T-helper 2 cell treated with Interferon-gamma antibody and Interleukin-4, amounts not matched to agents 100 ng/mL and 5 ng/mL, for 36 hours (primary cell): ENCODE measurements around the gene SGPL1. TPM values are rescaled to one million over a fixed set of nuclear protein-coding genes. Genes with fewer than 3 reads are reported as not detected.

Source experiments
- intact Hi-C: fragments of 100-400 bp; cut with micrococcal nuclease; formaldehyde crosslinking; loops from one replicate; pipeline ENCODE4 v1.15.1; 2023
- total RNA-seq: library from RNA; stranded (reverse); gene quantifications from 2 replicates; pipeline ENCODE4 v1.2.3, GENCODE V29; 2022

Gene SGPL1
- total RNA-seq, 1 donor from 2014 or later: 27.2 TPM

- intact Hi-C loops: no loop called here
Measured at GRCh38 chr10:70874061-70874460, 58.3 kb downstream of the SGPL1 start.

DNA sequence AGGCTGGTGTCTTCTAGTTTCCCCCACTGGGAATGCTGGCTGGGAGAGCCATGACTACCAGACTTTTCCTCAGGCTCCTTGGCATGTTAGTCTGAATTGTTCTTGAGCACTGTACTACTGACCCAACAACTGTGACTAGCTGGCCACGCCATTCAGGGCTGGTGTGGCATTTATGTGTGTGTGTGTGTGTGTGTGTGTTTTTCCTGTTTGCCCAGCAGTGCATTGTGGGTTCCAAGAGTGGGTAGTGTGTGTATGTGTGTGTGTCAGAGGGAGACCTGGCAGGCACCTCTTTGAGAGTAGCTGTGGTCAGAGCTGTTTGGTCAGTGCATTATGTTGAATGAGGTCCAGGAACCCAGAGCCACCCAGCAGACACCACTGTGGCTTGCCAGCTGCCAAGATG lies 63.5 kb downstream of the SGPL1 start:
- intact Hi-C loops: no loop called here

DNA sequence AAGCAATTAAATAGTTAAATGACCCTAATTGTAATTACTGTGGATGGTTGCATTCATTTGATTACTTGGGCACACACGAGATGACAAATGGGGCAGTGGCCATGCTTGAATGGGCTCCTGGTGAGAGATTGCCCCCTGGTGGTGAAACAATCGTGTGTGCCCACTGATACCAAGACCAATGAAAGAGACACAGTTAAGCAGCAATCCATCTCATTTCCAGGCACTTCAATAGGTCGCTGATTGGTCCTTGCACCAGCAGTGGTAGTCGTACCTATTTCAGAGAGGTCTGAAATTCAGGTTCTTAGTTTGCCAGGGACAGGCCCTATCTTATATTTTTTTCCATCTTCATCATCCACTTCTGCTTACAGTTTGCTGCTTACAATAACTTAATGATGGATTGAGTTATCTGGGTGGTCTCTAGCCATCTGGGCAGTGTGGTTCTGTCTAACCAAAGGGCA lies 64.4 kb downstream of the SGPL1 start:
- intact Hi-C loops: loop anchor here (1.0 to 10.0 kb wide), 3 partner anchors 65 to 405 kb away; partner anchors contain the start of genes PALD1 and SGPL1

GRCh38 chr10:70884741-70885140 lies 69.0 kb downstream of the SGPL1 start:
- intact Hi-C loops: loop anchor here (10.0 kb wide), 1 partner anchor 410 kb away; the partner anchor contains the start of gene PALD1

GRCh38 chr10:70885481-70885880 lies 69.7 kb downstream of the SGPL1 start:
- intact Hi-C loops: loop anchor here (10.0 kb wide), 1 partner anchor 411 kb away; the partner anchor contains the start of gene PALD1

DNA sequence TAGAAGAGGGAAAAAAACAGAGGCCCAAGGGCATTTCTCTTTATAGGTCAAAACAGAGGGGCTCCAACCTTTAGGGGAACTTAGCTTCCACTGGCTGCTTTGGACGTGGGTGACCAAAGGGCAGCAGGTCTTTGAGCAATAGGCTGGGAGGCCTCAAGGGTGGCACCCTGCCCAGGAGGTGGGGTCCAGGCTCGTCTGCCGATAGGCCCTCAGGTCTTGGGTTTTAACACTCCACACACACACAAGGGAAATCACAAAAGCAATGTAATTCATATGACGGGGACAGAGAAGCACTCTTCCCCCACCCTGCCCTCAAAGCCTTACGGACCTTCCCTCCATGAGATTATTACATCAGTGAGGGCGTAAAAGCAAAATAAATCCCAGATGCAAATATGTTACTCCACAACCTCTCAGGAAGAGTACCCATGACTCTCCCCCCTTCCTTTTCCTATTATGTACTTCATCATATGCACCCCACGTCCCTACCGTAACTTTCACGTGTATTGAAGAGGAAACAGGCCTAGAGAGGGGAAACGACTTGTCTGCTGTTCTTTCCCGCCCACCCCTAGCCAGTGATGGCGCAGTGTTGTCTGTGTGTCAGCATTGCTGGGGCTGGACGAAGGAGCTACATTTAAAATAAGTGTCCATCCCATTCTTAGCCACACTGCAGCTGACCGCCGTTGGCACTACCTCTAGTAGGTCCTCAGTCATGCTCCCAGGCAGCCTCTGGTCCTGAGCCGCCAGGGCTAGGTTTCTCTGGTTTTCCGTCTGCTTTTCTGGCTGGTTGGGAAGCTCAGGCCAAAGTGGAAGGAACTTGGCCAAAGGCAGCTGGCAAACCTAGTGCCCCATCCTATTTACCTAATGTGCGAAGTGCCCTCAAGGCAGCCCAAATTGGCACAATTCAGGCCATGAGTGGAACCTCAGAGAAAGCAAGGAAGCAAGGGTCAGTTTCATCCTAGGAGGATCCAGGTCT lies 70.5 kb downstream of the SGPL1 start:
- intact Hi-C loops: loop anchor here (10.0 kb wide), 1 partner anchor 411 kb away; the partner anchor contains the start of gene PALD1

DNA sequence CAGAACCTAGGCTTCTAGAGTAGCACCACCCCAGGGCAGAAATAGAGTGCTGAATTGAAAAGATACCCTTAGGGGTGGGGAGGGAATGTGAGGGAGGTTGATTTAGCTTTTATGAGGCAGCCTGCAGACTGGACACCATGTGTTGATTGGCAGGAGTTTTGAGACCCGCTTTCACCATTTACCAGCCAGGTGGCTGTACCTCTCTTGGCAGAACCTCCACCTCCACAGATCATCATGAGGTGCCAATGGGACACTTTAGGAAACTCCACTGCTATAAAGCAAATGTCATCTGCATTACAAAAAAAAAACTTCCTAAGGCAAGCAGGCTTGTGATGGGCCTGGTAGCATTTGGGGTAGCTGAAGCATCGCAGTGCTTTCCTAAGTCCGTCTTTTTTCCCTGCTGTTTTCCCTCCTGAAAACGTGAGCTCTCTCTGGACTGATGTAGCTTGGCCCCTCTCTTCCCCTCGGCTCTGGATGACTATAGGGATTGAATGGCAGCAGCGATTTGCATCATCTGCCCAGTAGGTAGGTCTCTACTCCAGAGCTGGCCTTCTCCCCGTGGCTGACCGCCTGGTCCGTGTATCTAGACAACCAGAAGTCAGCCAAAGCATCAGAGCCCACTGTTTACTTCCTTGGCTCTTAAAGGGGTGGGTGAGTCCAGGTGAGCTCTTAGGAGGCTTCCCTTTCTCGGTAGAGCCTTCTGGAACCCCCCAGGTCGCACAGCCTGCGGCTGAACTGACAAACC lies 71.3 kb downstream of the SGPL1 start:
- intact Hi-C loops: loop anchor here (10.0 kb wide), 1 partner anchor 412 kb away; the partner anchor contains the start of gene PALD1

- intact Hi-C loops: loop anchor here (10.0 kb wide), 1 partner anchor 413 kb away; the partner anchor contains the start of gene PALD1
Measured at GRCh38 chr10:70887804-70888800, 72.4 kb downstream of the SGPL1 start, which contains the start of gene PCBD1. PCBD1 (minus strand) TSS chr10:70888565; CDS start chr10:70888533, 32 bp downstream.

DNA sequence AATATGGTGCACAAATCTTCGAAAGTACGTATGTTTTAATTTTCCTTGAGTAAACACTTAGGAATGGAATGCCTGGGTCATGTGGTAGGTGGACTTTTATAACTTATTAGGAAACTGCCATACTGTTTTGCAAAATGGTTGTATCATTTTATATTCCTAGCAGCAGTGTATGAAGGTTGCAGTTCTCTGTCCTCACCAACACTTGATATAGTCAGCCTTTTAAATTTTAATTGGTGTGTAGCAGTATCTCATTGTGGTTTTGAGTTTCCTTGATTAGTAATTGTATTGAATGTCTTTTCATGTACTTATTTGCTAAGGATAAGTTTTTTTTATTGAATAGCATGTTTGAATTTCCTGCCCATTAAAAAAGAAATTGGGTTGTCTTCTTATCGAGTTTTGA lies 73.5 kb downstream of the SGPL1 start:
- intact Hi-C loops: loop anchor here (10.0 kb wide), 1 partner anchor 414 kb away; the partner anchor contains the start of gene PALD1

DNA sequence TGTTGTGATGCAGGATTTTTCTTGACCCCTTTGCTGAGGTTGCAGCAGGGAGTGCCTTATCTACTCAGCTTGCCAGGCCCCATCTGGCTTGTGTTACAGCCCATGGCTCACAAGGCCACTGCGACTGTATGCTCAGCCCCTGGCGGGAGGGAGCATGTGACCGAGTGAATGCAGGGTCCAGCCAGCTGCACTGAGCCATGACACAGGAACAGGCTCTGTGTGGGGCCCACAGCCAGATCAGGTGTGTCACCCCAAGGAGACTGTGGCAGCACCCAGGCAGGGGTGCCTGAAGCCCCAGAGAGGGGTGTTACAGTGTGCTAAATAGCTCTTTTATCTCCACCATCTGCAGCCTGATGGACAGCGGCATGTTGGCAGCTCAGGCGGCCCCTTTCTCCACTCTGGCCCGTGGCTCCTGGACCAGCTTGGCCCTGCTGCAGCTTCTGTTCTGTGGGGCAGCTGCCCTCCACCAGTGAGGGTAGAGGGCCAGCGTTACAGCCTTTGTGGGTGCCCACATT lies 75.2 kb downstream of the SGPL1 start:
- intact Hi-C loops: no loop called here

GRCh38 chr10:70891627-70892026 lies 75.9 kb downstream of the SGPL1 start:
- intact Hi-C loops: no loop called here

GRCh38 chr10:70892631-70893030 lies 76.9 kb downstream of the SGPL1 start:
- intact Hi-C loops: no loop called here

DNA sequence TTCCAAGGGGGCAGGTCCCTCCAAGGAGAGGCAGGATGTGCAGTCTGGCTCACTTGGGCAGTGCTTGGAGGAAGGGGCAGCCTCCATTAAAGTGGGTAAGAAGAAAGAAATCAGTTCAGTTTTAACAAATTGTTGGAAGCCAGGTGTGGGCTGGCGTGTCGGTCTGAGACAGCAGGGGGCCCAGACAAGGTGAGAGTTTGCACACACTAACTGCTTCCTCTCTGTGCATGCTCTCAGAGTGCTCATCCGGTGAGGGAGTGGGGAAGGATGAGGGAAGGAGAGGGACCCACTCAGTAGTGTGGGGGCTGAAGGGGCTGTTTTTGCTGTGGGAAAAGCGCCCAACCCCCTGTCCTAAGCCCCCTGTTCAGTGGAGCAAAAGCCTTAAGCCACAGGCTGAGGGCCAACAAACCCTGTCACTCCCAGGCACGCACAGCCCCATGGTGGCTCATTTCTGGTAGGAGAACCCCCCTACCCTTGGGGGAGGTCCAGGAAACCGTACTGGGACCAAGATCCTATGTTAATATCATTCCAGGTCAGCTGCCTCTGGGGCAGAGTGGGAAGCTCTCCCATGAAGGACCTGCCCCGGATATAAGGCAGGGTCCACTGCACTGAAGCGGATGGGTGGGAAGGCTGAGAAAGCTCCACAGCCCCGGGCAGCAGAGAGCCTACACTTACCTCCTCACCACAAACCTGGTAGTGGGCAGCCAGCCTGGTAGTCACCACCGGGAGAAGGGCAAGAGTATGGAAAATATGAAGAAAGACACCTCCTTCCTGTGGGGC lies 77.7 kb downstream of the SGPL1 start:
- intact Hi-C loops: no loop called here

DNA sequence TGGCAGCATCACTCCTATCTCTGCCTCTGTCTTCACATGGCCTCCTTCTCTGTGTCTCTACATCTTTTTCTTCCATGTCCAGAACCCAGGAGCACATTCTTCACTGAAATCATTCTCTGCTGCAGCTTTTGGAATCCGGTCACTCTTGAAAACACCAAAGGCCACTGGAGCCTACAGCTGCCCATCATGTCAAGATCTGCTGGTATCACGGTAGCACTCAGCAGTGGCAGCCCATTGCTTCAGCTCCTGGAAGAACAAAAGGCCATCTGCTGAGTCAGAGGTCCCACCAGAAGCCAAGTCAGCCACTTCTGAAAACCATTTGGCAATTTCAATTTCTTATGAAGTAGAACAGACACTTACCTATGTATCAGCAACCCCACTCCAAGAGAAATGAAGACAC lies 78.7 kb downstream of the SGPL1 start:
- intact Hi-C loops: no loop called here

DNA sequence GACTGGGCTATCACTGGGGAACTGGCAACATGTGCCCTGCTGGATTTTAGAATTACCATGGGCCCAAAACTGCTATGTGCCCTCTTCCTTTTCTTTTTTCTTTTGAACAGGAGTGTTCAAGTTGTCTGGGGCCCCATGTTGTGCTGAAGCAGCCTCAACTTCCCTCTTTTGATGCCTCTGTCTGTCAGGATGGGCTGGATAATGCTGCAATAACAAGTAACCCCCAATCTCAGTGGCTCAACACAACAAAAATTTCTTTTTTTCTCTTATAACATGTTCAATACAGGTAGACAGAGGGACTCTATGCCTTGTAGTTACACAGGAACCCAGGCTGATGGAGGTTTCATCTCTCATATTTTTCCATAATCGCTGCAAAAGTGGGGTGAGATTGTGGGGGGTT lies 80.8 kb downstream of the SGPL1 start:
- intact Hi-C loops: no loop called here

DNA sequence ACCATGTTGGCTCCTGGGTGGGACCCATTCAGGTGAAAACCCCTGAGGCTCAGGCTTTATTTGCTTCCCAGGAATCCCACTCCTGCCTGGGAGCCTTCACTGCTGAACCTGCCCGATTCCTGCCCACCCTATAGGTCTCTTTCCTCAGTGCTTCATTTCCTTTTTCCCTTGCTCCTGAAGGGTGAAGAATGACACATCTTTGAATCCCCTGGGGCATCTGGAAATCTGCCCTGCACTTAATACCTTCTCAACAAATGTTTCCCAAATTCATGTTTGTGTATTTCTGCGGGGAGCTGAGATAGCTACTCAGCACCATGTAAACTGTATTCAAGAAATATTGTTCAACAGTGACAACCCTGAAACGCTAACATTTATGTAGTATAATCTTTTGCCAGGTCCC lies 82.9 kb downstream of the SGPL1 start:
- intact Hi-C loops: no loop called here

DNA sequence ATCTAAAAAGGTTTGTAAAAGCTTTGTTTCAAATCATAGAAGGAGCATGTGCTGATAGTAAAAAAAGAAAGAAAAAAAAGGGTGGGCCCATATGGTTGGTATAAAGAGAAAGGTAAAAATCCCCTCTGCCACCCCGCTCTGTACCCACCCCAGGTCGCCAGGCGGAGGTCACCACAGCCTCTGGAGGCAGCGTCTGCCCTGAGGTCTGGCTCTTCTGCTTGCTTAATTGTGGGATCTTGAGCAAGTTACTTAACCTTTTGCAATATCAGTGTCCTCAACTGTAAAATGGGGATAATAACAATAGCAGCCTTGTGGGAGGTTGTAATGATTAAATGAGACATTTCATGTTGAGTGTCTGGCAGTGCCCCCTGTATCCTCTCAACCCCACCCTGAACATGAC lies 83.3 kb downstream of the SGPL1 start:
- intact Hi-C loops: no loop called here

GRCh38 chr10:70901276-70901878 lies 85.6 kb downstream of the SGPL1 start:
- intact Hi-C loops: no loop called here
